Fibroblast of skin of right quadriceps (primary cell): ENCODE measurements around the gene RCC2.
A peak's percentile ranks its signal among the peaks of the same experiment; 100 is the strongest.

Experiments
- DNase-seq: peaks from one replicate; pipeline ENCODE4 v3.0.0-alpha.2; 2013

The RCC2 gene

DNA sequence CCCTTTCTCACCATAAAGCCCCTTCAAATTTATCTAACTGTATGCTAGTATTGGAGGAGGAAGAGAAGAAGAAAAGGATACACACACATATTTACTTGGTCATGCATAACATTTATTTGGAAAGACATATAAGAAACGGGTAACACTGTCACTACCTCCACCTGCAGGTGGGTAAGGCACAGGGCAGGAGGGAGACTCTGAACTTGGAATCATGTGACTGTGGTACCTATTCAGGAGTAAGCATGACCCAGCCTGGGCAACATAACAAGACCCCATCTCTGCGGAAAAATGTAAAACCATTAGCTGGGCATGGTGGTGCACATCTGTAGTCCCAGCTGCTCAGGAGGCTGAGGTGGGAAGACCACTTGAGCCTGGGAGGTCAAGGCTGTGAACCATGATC is 68.9 kb downstream of the RCC2 start:
- no peak for DNase-seq

GRCh38 chr1:17369466-17369865 is 70.0 kb downstream of the RCC2 start:
- peak; percentile 19 for DNase-seq

GRCh38 chr1:17365293-17365692 is 74.2 kb downstream of the RCC2 start:
- DNase-seq: no peak

DNA sequence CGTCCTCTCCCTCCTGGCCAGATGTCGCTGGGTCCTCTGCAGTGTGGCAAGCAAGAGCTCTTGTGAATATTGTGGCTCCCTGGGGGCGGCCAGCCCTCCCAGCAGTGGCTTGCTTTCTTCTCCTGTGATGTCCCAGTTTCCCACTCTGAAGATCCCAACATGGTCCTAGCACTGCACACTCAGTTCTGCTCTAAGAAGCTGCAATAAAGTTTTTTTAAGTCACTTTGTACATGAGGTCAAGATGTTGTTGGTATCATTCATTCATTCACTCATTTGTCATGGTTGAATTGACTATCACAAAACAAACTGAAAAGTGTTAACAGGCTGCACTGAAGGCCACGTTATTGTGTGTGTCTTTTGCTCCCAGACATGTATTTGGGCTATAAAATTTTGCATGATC is 75.7 kb downstream of the RCC2 start:
- no peak for DNase-seq

DNA sequence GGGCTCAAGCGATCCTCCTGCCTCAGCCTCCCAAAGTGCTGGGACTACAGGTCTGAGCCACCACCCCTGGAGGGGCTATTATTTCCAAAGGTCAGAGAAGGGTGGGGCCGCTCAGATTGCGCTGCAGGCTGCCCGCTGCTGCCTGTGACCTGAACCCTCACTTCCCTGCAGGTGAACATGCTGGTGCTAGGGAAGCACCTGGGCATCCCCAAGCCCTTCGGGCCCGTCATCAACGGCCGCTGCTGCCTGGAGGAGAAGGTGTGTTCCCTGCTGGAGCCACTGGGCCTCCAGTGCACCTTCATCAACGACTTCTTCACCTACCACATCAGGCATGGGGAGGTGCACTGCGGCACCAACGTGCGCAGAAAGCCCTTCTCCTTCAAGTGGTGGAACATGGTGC is 76.1 kb downstream of the RCC2 start:
- DNase-seq: no peak

GRCh38 chr1:17361687-17362086 is 77.8 kb downstream of the RCC2 start:
- DNase-seq: no peak

- DNase-seq: no peak
Measured at GRCh38 chr1:17360272-17360956, 79.1 kb downstream of the RCC2 start.

DNA sequence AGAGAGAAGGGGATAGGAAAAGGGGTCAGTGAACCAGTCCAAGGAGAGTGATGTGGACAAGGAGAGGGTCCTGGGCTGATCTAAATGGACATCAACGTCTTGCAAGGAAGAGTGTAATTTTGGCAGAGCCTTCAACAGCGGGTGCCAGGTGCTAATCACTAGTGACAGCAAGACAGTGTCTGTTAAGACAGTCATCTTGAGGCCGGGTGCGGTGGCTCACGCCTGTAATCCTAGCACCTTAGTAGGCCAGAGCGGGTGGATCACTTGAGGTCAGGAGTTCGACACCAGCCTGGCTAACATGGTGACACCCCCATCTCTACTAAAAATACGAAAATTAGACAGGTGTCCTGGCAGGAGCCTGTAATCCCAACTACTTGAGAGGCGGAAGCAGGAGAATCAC is 79.7 kb downstream of the RCC2 start:
- no peak for DNase-seq

GRCh38 chr1:17359031-17359430 is 80.4 kb downstream of the RCC2 start:
- DNase-seq: no peak

DNA sequence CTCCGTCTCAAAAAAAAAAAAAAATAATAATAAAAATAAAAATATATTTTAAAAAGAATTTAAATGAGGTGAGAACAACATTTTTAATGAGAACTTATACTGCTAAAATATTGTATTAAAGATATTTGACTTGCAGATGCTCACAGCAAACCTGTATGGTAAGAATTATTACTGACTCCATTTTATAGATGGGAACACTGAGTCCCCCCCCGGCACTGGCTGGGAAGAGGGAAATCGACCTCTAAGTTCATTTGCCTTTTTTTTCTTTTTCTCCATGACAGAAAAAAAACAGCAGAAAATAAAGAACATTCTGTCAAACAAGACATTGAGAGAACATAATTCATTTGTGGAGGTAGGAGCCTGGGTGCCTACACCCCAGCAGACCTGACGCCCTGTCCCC is 80.9 kb downstream of the RCC2 start:
- no peak for DNase-seq
